ENCODE measurements around the gene TRAF7.

- no peak for TF ChIP-seq CTCF (conservative IDR thresholded peaks at IDR 0.05)
- no peak for TF ChIP-seq EZH2 (IDR thresholded peaks at IDR 0.05; ENCODE audit: low read depth)
These were observed 5.5 kb downstream of the TRAF7 start for GRCh38 chr16:2160915-2161551.

All from PC-9 (cell line).